WTC11 (cell line): ENCODE measurements around the gene PSD.

Experiments used
- ATF1 ChIP-seq: sonication (generic); formaldehyde crosslinking; IDR thresholded peaks from 2 replicates; pipeline ENCODE4 v1.8.1; 2023; ENCODE audit warnings: mild to moderate bottlenecking, moderate library complexity, missing genetic modification reagents
- ATF2 ChIP-seq: sonication (generic); formaldehyde crosslinking; IDR thresholded peaks from 2 replicates; pipeline ENCODE4 v1.8.1; 2022; ENCODE audit warnings: low read depth, missing genetic modification reagents, borderline replicate concordance
- CREM ChIP-seq: sonication (generic); formaldehyde crosslinking; IDR thresholded peaks from 2 replicates; pipeline ENCODE4 v1.8.1; 2022; ENCODE audit warnings: mild to moderate bottlenecking, missing genetic modification reagents, moderate library complexity
- CTCF ChIP-seq: fragments of 200-600 bp; IDR thresholded peaks from 2 replicates; pipeline ENCODE4 v1.8.0; 2022; ENCODE audit warnings: antibody characterized with exemption
- GRHL2 ChIP-seq: fragments of 250-450 bp; sonication (Bioruptor Pico); IDR thresholded peaks from 2 replicates; pipeline ENCODE4 v1.8.0; 2022; ENCODE audit warnings: mild to moderate bottlenecking, moderate library complexity; ENCODE audit not compliant: insufficient replicate concordance, severe bottlenecking
- JUN ChIP-seq: sonication (generic); formaldehyde crosslinking; IDR thresholded peaks from 2 replicates; pipeline ENCODE4 v1.8.0; 2023; ENCODE audit warnings: mild to moderate bottlenecking, missing genetic modification reagents
- MLX ChIP-seq: sonication (generic); formaldehyde crosslinking; IDR thresholded peaks from 2 replicates; pipeline ENCODE4 v1.8.1; 2023; ENCODE audit warnings: mild to moderate bottlenecking, missing genetic modification reagents, moderate library complexity
- NR1H2 ChIP-seq: sonication (generic); formaldehyde crosslinking; IDR thresholded peaks from 2 replicates; pipeline ENCODE4 v1.9.0; 2021; ENCODE audit warnings: mild to moderate bottlenecking, moderate library complexity, missing genetic modification reagents
- SP1 ChIP-seq: sonication (generic); formaldehyde crosslinking; conservative IDR thresholded peaks from 2 replicates; pipeline ENCODE4 v1.8.1; 2022; ENCODE audit warnings: missing genetic modification reagents
- TCF7 ChIP-seq: sonication (generic); formaldehyde crosslinking; IDR thresholded peaks from 2 replicates; pipeline ENCODE4 v1.8.0; 2022; ENCODE audit warnings: mild to moderate bottlenecking, low read depth, missing genetic modification reagents, moderate library complexity
- USF1 ChIP-seq: sonication (generic); formaldehyde crosslinking; IDR thresholded peaks from 2 replicates; pipeline ENCODE4 v1.8.0; 2022; ENCODE audit warnings: mild to moderate bottlenecking, missing genetic modification reagents
- ZNF219 ChIP-seq: sonication (generic); formaldehyde crosslinking; IDR thresholded peaks from 2 replicates; pipeline ENCODE4 v1.8.0; 2023; ENCODE audit warnings: missing genetic modification reagents, mild to moderate bottlenecking, borderline replicate concordance

GRCh38 chr10:102397222-102398171 lies 21.1 kb downstream of the PSD start:
- TF ChIP-seq CTCF (no peak), NR1H2 (CRISPR knock-in tag) (no peak), ZNF219 (no peak), TCF7 (no peak), GRHL2 (CRISPR knock-in tag) (no peak), JUN (CRISPR knock-in tag) (no peak), ATF1 (CRISPR knock-in tag) (no peak), USF1 (CRISPR knock-in tag) (no peak), ATF2 (CRISPR knock-in tag) (no peak), SP1 (CRISPR knock-in tag) (no peak), CREM (CRISPR knock-in tag) (no peak), MLX (CRISPR knock-in tag) (no peak)
